DMS53 (cell line): ENCODE data around the gene DMRT3.

Experiments used
- DNase-seq: peaks from one replicate; lab custom pipeline; 2025; lab: John Stamatoyannopoulos, UW

The DMRT3 gene

DNA sequence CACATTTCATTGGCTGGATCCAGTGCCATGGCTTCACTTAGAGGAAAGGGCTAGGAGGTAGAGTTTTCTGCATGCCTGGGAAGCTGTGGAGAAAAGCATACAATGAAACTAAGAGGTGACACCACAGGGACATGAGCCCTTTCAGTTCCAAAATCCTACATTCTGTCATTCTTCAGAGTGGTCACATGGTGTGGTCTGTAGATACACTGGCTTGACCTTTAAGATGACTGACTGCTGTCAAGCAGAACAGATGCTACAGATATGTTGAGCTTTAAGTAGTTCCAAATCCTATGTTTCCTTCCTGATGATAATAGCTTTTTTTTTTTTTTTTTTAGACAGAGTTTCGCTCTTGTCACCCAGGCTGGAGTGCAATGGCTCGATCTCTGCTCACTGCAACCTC lies 26.2 kb downstream of the DMRT3 start:
- DNase-seq = no peak

DNA sequence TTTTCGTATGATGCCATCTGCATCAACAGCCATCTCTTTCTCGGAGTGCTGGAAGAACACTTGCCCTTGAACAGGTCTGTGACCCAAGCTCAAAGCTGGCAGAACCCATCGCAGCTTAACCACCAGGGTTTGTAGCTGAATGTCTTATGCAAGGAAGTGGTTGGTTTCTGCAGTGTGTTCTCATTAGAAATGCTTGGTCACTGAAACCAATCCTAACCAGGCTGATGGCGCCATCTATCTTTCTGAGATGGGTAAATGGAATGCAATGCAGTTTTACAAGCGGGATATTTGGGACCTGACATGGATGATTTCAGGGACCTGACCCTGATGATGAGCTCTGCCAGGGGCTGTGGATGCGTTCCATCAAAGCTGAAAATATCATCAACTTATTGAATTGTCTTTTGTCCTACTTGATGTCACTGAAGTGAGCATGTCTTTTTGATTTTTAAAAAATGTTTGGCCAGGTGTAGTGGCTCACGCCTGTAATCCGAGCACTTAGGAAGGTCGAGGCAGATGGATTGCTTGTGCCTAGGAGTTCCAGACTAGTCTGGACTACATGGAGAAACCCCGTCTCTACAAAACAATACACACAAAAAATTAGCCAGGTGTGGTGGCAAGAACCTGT lies 28.7 kb downstream of the DMRT3 start:
- DNase-seq = peak; percentile 37

DNA sequence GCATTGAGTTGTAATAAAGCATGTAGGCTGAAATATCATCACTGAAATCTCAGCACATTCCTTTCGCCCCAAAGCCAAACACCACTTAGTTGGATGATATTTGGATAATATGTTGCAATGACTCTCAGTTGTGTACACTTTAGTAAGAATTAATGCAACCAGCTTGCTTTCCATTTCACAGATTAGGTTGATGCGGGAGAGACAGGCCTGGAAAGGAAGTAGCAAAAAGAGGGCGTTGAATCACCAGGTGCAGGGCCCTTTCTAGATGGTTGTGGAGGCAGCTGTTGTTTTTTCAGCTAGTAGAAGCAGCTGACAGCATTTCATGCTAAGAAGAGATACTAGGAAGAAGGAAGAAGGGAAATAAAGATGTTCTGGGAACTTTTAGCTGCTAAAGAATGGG lies 30.9 kb downstream of the DMRT3 start:
- no peak for DNase-seq

DNA sequence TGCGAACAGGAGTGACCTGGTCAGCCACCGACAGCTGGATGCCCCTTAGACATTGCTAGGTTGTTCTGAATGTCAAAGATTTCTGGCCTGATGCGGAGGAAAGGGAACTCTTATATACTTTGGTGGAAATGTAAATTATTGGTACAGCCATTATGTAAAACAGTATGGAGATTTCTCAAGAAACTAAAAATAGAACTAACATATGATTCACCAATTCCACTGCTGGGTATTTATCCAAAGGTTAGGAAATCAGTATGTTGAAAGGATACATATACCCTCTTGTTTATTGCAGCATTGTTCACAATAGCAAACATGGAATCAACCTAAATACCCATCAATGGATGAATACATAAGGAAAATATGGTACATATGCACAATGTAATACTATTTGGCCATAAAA lies 31.8 kb downstream of the DMRT3 start:
- DNase-seq = no peak

DNA sequence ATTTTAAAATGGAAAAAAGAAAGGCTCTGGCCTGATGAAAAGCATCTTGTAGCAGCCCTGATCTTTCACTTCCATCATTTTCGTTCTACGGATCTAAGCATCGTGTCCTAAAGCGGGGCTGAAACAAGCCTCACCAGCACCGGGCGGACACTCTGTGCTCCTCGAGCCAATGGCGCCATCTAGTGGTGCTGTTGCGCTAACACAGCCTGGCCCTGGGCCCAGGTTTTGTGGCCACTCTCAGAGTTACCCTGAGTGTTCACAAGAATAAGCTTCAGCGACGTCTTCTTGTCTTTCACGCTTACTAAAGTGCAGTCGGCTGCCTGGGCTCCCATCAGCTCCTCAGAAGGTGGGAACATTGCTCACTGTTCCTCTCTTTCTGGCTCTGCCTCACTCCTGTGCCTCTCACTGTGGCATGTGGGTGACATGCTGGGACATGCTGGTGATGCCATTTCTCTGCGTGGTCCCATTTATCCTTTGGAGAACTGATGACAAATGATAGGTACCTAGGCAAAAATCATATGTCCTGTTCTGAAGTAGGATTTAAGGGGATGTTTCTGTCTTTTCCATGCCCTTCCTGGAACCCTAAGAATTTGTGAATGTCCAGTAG lies 32.7 kb downstream of the DMRT3 start:
- DNase-seq = peak; percentile 65

DNA sequence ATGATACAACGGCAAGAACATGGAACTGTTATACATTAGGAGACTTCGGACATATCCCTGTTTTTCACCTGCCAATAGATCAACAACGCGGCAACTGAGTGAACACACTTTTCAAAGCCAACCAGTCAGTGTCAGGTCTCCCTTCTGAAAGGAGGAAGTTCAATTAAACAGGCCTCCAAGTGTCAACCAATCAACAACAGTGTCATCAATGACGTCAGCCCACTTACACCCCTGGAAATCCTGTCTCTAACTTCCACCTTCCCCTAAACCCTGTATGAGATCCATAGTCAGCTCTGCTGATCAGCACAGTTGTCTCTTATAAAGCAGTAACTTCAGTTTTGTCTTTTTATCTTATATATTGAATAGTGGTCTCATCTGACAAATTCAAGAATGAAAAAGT lies 36.6 kb downstream of the DMRT3 start:
- no peak for DNase-seq

DNA sequence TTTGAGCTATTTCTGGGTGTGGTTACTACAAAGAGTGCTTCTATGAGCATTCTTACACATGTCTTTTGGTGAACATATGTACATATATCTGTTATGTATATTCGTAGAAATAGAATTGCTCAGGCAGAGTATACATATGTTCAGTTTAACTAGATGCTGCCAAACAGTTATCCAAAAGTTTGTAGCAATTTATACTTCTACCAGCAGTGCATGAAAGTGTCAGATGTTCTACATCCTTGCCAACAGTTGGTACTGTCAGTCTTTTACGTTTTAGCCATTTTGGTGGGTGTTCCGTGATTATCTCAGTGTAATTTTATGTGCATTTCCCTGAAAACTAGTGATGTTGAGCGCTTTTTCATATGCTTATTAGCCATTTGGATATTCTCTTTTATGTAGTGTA lies 37.8 kb downstream of the DMRT3 start:
- DNase-seq = no peak

DNA sequence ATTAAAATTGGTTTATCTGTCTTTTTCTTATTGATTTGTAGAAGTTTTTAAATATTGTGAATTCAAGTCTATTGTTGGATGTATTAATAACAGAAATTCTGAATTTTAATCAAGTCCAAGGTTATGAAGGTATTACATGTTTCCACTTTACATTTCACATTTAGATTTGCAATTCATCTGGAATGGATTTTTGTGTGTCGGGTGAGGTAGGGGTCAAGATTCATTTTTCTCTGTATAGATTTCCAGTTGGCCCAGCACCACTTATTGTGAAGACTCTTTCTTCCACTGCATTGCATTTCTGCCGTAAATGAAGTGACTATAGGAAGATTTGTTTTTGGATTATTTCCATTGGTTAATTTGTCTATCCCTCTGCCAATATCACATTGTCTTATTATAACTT lies 38.2 kb downstream of the DMRT3 start:
- no peak for DNase-seq

DNA sequence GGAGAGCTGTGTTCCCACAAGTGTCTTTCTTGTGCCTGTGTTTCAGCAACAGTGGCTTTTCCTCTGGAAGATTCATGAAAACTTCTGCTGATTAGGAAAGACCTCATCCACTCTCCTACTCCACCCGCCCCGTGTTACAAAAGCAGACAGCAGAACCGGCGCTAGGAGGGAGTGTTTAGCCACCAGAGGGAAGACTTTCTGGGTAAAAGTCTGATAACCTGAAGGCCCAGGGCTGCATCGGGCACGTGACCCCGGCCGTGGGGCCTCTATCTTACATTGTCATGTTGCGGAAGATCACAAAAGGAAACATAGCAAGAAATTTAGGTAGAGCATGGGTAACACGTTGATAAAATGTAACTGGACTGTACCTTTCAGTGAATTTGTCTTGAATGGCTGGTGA lies 41.7 kb downstream of the DMRT3 start:
- peak; percentile 59 for DNase-seq

DNA sequence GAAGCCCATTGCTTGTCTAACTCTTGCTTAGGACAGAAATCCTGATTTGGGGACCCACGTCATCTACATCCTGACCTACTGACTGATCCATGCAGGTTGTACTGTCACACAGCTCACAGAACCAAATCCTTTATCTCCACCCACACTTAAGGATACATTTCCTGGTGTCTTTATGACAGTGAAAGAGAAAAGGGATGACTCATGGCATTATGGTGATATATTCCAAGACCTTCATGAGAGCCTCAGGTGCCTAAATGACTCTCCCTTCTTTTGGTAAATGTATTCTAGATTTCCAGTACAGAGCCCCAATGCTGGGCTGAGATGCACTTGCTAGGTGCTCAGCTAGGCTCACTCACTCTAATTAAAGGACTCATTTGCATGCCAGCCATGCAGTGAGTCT lies 47.7 kb downstream of the DMRT3 start:
- peak; percentile 32 for DNase-seq

DNA sequence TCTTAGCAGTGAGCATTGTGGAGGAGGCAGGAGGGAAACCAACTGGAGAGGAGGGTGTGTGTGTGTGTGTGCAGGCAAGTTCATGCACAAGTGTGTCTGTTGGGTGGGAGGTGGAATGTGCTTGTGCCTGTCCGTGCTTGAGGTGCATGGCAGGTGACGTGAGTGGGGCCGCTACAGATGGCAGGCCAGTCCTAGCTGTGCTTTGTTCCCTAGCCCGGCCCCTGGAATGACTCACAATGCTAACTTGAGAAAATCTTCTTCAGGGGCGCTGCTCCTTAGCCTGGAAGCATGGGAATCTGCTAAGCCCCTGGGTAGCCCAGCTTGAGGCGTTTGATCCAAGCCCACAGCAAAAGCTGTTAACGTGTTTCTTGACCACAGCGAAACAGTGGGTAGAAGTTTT lies 48.7 kb downstream of the DMRT3 start:
- DNase-seq = peak; percentile 1

DNA sequence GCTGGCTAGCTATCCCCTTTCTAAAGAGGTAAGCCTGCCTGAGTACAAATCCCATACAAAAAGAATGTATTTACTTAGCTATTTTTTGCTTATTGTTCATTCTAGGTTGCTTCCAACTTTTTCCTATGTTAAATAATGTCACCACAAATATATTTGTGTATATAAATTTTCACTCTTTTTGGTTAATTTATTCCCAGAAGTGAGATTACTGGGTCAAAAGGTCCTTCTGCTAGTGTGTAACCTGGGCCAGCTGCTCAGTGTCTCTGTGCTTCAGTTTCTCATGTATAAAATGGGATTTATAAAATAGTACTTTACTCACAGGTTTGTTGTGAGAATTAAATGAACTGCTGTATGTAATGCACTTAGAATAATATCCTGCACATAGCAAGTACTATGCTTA lies 49.8 kb downstream of the DMRT3 start:
- DNase-seq = no peak

DNA sequence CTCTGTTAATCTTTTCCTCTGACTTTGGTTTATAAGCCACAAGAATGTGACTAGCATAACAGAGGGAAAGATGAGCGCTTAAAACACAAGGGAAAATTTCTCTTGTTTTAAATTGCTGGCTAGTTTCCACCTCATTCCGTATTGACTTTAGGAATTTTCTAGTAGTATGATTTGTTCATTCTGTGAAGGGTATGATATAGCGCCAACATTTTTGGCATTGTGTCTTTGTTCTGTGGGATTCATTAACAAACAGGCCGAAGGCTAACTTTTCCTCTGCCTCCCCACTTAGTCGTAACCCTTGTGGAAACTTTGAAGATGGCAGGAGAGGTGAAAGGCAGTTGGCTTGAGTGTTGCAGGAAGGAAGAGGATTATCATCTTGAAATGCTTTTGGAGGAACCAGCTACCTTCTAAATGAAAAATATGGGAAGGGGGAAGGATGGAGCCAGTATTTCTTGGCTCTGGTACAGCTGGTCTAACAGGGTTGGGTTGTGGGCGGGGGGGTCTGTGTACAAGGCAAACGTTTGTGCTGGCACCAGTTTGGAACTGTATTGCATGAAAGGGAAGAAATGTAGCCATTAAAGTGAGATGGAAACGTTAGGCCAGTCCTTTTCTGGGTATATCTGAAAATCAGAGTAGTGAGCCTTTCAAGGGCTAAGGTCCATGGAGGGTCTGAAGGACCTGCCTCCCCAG lies 52.2 kb downstream of the DMRT3 start:
- no peak for DNase-seq

DNA sequence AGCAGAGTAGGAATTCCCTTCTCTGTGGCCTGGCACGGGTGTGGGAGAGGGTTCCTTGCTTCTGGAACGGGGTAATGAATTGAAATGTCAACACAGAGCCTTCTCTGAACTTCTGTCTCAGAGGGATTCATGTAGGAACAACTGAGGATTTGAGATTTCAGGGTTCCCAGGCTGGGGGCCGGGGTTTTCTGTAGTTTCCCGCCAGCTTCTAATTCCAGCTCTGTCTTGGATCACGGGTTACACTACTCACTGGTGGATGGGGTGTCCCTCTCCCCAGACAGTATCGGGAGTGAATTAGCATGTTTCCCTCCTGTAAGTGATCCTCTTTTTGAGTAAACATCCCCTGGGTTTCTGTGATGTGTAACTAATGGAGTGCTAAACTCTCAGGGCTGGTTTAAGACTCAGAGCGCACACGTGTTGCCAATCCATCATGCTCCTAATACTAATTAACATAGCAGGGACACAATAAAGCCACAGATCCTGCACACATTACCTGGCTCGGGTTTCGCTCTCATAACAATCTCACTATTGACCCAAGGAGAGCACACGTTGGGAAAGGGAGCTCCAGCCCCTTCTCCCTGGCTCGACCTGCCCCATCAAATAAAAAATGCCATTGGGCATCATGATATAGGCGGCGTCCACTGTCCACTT lies 55.6 kb downstream of the DMRT3 start:
- DNase-seq = no peak

DNA sequence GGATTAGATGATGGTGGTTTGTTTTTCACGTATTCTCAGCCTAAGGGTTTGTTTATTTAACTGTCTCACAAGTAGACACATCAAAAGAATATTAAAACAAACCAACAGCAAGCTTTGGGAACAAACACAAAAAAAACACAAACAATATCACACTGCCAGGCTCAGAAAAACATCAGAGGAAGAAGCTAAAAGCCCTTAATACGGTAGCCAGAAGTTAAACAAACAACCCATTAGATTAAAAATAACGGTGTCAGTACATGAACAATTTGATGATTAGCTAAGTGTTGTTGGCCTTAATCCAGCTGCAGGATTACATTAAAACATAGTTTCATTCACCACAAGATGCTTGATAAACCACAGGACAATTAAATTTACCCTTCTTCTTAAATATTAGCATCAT lies 57.8 kb downstream of the DMRT3 start:
- DNase-seq = no peak

DNA sequence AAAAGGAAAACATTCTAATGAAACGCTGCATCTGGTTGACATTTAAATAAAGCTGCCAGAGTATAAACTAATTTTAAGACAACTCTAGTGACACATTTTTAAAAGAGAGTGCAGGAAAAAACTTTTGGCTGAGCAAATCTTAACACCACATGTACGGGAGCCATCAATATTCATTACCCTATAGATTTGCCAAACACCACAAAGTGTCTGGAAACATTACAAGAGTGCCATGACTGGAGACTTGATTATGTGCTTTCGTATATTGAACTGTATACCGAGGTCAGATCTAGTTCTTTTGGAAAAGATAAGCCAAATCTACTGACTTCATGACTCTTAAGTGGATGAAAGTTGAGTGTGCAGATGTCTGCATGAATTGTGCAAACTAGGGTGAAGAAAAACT lies 63.1 kb downstream of the DMRT3 start:
- no peak for DNase-seq
